ENCODE results near the gene DSCAM.

The DSCAM gene

DNA sequence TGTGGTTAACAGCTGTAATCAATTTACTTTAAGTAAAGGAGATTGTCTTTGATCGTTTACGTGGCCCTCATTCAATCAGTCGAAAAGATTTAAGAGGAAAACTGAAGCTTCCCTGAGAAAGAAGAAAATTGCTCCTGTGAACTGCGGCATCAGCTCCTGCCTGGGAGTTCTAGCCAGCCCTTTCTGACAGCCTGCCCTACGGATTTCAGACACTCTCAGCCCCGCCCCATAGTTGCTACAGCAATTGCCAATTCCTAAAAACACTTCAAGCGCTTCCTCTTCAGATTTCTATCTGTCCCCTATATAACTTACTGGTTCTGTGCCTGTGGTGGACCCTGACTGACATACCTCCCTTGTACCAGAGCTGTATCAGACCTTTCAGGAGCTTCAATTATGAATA, 277.6 kb downstream of the DSCAM start:
- Histone ChIP-seq H3K36me3 (ENCODE audit: control insufficient read depth in 4 of 4, insufficient read depth in 4 of 4, low read length in 3 of 4) (no peaks in the 10 kb centered on the region), H3K4me1 (ENCODE audit: control extremely low read depth in 1 of 4, control insufficient read depth in 4 of 4, insufficient read depth in 4 of 4, low read length in 3 of 4) (no peaks in the 10 kb centered on the region), H3K4me3 (ENCODE audit: control insufficient read depth in 1 of 7, extremely low read depth in 1 of 7, insufficient read depth in 4 of 7, low read depth in 2 of 7, low read length in 6 of 7) (no peak overlapping the region), H3K27ac (ENCODE audit: insufficient read depth in 1 of 2, low read depth in 1 of 2, low read length in 2 of 2, poor library complexity in 1 of 2, severe bottlenecking in 2 of 2) (no peak overlapping the region), H3K9me3 (ENCODE audit: control extremely low read depth in 1 of 5, control insufficient read depth in 4 of 5, insufficient read depth in 2 of 5, low read depth in 1 of 5, low read length in 4 of 5) (peaks cover 0 to 5% (median 5%) of the 10 kb centered on the region in 5 experiments), H3K27me3 (replicated peaks in 2 of 5; ENCODE audit: control insufficient read depth in 4 of 5, insufficient read depth in 5 of 5, low read length in 4 of 5) (no peaks in the 10 kb centered on the region)
- DNase-seq, result no peak
- 88% methylated on average over 7 of the region's 7 CpGs for WGBS (ENCODE audit: insufficient coverage)
- ChIA-PET POLR2A (no interaction called here), CTCF (no interaction called here)

GRCh38 chr21:40568807-40569206, 278.2 kb downstream of the DSCAM start:
- H3K27me3 ChIP-seq (replicated peaks in 2 of 5; ENCODE audit: control insufficient read depth in 4 of 5, insufficient read depth in 5 of 5, low read length in 4 of 5), result no peaks in the 10 kb centered on the region
- no peak for DNase-seq
- 0% methylated on average over 1 of the region's 1 CpG for WGBS (ENCODE audit: insufficient coverage)
- no peak overlapping the region for H3K4me3 ChIP-seq (ENCODE audit: control insufficient read depth in 1 of 7, extremely low read depth in 1 of 7, insufficient read depth in 4 of 7, low read depth in 2 of 7, low read length in 6 of 7)
- H3K36me3 ChIP-seq (ENCODE audit: control insufficient read depth in 4 of 4, insufficient read depth in 4 of 4, low read length in 3 of 4), result no peaks in the 10 kb centered on the region
- ChIA-PET CTCF (no interaction called here), POLR2A (no interaction called here)
- peaks cover 0 to 5% (median 5%) of the 10 kb centered on the region in 5 experiments for H3K9me3 ChIP-seq (ENCODE audit: control extremely low read depth in 1 of 5, control insufficient read depth in 4 of 5, insufficient read depth in 2 of 5, low read depth in 1 of 5, low read length in 4 of 5)
- H3K27ac ChIP-seq (ENCODE audit: insufficient read depth in 1 of 2, low read depth in 1 of 2, low read length in 2 of 2, poor library complexity in 1 of 2, severe bottlenecking in 2 of 2), result no peak overlapping the region
- no peaks in the 10 kb centered on the region for H3K4me1 ChIP-seq (ENCODE audit: control extremely low read depth in 1 of 4, control insufficient read depth in 4 of 4, insufficient read depth in 4 of 4, low read length in 3 of 4)

DNA sequence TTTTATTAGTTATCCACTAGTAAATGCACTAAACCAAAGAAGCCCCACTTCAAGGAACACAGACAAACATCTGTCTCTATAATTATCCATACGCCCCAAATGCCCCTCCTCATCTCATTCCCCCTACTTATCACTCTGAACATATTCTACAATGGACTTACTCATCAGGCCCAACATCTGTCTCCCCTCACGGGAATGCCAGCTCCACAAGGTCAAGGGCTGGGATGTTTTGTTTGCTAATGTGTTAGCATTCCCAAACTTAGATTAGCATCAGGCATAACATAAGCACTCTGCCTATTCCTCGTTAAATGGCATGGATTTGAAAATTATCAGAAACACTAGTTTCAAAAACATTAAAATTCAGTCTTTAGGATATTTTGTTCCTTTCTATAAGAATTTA, 279.5 kb downstream of the DSCAM start:
- Histone ChIP-seq H3K4me1 (ENCODE audit: control extremely low read depth in 1 of 4, control insufficient read depth in 4 of 4, insufficient read depth in 4 of 4, low read length in 3 of 4) (no peaks in the 10 kb centered on the region), H3K9me3 (ENCODE audit: control extremely low read depth in 1 of 5, control insufficient read depth in 4 of 5, insufficient read depth in 2 of 5, low read depth in 1 of 5, low read length in 4 of 5) (peaks cover 0 to 5% (median 5%) of the 10 kb centered on the region in 5 experiments), H3K4me3 (ENCODE audit: control insufficient read depth in 1 of 7, extremely low read depth in 1 of 7, insufficient read depth in 4 of 7, low read depth in 2 of 7, low read length in 6 of 7) (no peak overlapping the region), H3K27me3 (replicated peaks in 2 of 5; ENCODE audit: control insufficient read depth in 4 of 5, insufficient read depth in 5 of 5, low read length in 4 of 5) (no peaks in the 10 kb centered on the region), H3K27ac (ENCODE audit: insufficient read depth in 1 of 2, low read depth in 1 of 2, low read length in 2 of 2, poor library complexity in 1 of 2, severe bottlenecking in 2 of 2) (no peak overlapping the region), H3K36me3 (ENCODE audit: control insufficient read depth in 4 of 4, insufficient read depth in 4 of 4, low read length in 3 of 4) (no peaks in the 10 kb centered on the region)
- WGBS (ENCODE audit: insufficient coverage), result 100% methylated on average over 1 of the region's 3 CpGs
- DNase-seq, result no peak
- POLR2A ChIA-PET, result no interaction called here
- CTCF ChIA-PET, result no interaction called here

GRCh38 chr21:40566486-40566885, 280.5 kb downstream of the DSCAM start:
- ChIA-PET POLR2A (no interaction called here), CTCF (no interaction called here)
- Histone ChIP-seq H3K27ac (ENCODE audit: insufficient read depth in 1 of 2, low read depth in 1 of 2, low read length in 2 of 2, poor library complexity in 1 of 2, severe bottlenecking in 2 of 2) (no peak overlapping the region), H3K9me3 (ENCODE audit: control extremely low read depth in 1 of 5, control insufficient read depth in 4 of 5, insufficient read depth in 2 of 5, low read depth in 1 of 5, low read length in 4 of 5) (peaks cover 0 to 5% (median 5%) of the 10 kb centered on the region in 5 experiments), H3K4me3 (ENCODE audit: control insufficient read depth in 1 of 7, extremely low read depth in 1 of 7, insufficient read depth in 4 of 7, low read depth in 2 of 7, low read length in 6 of 7) (no peak overlapping the region), H3K36me3 (ENCODE audit: control insufficient read depth in 4 of 4, insufficient read depth in 4 of 4, low read length in 3 of 4) (no peaks in the 10 kb centered on the region), H3K4me1 (ENCODE audit: control extremely low read depth in 1 of 4, control insufficient read depth in 4 of 4, insufficient read depth in 4 of 4, low read length in 3 of 4) (no peaks in the 10 kb centered on the region), H3K27me3 (replicated peaks in 2 of 5; ENCODE audit: control insufficient read depth in 4 of 5, insufficient read depth in 5 of 5, low read length in 4 of 5) (no peaks in the 10 kb centered on the region)
- DNase-seq, result no peak
- WGBS (ENCODE audit: insufficient coverage), result no CpG with 5 or more reads among the region's 1 CpG

GRCh38 chr21:40564318-40564717, 282.6 kb downstream of the DSCAM start:
- WGBS (ENCODE audit: insufficient coverage), result 86% methylated on average over 6 of the region's 6 CpGs
- H3K4me3 ChIP-seq (ENCODE audit: control insufficient read depth in 1 of 7, extremely low read depth in 1 of 7, insufficient read depth in 4 of 7, low read depth in 2 of 7, low read length in 6 of 7), result no peak overlapping the region
- H3K27ac ChIP-seq (ENCODE audit: insufficient read depth in 1 of 2, low read depth in 1 of 2, low read length in 2 of 2, poor library complexity in 1 of 2, severe bottlenecking in 2 of 2), result no peak overlapping the region
- H3K27me3 ChIP-seq (replicated peaks in 2 of 5; ENCODE audit: control insufficient read depth in 4 of 5, insufficient read depth in 5 of 5, low read length in 4 of 5), result no peaks in the 10 kb centered on the region
- no peaks in the 10 kb centered on the region for H3K4me1 ChIP-seq (ENCODE audit: control extremely low read depth in 1 of 4, control insufficient read depth in 4 of 4, insufficient read depth in 4 of 4, low read length in 3 of 4)
- POLR2A ChIA-PET, result no interaction called here
- CTCF ChIA-PET, result no interaction called here
- no peaks in the 10 kb centered on the region for H3K36me3 ChIP-seq (ENCODE audit: control insufficient read depth in 4 of 4, insufficient read depth in 4 of 4, low read length in 3 of 4)
- peaks cover 0 to under 1% (median 0%) of the 10 kb centered on the region in 5 experiments for H3K9me3 ChIP-seq (ENCODE audit: control extremely low read depth in 1 of 5, control insufficient read depth in 4 of 5, insufficient read depth in 2 of 5, low read depth in 1 of 5, low read length in 4 of 5)
- DNase-seq, result no peak

DNA sequence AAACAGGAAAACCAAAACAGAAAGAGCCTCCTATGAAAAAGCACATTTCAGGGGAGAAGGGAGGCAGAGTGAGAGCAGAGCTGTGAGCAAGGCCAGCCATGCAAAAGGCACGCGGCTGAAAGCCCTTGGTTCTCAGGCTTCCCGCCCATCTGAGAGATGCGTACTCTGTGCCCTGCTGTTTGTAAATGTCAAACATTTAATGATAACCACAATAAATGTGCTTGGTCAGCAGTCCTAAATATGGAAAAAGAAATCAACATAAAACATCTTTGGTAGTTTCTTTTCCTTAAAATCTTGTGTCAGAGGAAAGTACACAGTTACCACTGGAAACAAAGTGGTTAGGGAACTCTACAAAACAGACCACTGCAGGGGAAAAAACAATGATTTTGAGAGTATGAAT, 283.1 kb downstream of the DSCAM start:
- POLR2A ChIA-PET, result no interaction called here
- whole genome bisulfite sequencing (ENCODE audit: insufficient coverage), result 100% methylated on average over 3 of the region's 4 CpGs

DNA sequence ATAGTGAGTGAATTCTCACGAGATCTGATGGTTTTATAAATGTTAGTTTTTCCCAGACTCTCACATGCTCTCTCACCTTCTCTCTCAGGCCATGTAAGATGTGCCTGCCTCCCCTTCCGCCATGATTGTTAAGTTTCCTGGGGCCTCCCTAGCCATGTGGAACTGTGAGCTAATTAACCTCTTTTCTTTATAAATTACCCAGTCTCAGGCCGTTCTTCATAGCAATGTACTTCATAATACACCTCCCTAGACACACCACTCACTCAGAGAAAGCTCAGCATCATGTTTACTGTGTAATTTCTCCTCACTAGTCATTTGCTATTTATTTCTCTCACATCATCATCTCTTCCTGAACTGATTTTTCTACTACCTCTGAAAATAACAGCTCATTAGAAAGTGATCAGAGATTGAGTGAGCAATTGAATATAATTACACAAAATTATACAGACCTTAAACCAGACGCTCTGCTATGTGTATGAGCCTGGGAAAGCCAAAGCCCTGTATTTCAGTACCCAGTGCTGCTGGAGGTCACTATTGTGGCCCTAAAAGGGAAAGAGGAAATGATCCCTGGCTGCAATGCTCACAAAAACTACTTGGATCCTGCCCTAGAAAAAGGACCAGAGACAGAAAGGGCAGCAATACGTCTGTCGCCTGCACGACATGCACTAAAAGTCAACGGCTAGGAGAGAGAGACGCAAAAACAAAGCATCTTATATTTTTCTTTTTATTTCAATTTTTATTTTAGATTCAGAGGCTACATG, 284.5 kb downstream of the DSCAM start:
- ChIA-PET POLR2A (no interaction called here), CTCF (no interaction called here)
- no peak for DNase-seq
- Histone ChIP-seq H3K36me3 (ENCODE audit: control insufficient read depth in 4 of 4, insufficient read depth in 4 of 4, low read length in 3 of 4) (no peaks in the 10 kb centered on the region), H3K4me1 (ENCODE audit: control extremely low read depth in 1 of 4, control insufficient read depth in 4 of 4, insufficient read depth in 4 of 4, low read length in 3 of 4) (no peaks in the 10 kb centered on the region), H3K27me3 (replicated peaks in 2 of 5; ENCODE audit: control insufficient read depth in 4 of 5, insufficient read depth in 5 of 5, low read length in 4 of 5) (no peaks in the 10 kb centered on the region), H3K9me3 (ENCODE audit: control extremely low read depth in 1 of 5, control insufficient read depth in 4 of 5, insufficient read depth in 2 of 5, low read depth in 1 of 5, low read length in 4 of 5) (peaks cover 0 to 3% (median 0%) of the 10 kb centered on the region in 5 experiments), H3K27ac (ENCODE audit: insufficient read depth in 1 of 2, low read depth in 1 of 2, low read length in 2 of 2, poor library complexity in 1 of 2, severe bottlenecking in 2 of 2) (no peak overlapping the region), H3K4me3 (ENCODE audit: control insufficient read depth in 1 of 7, extremely low read depth in 1 of 7, insufficient read depth in 4 of 7, low read depth in 2 of 7, low read length in 6 of 7) (no peak overlapping the region)
- 97% methylated on average over 2 of the region's 9 CpGs for WGBS (ENCODE audit: insufficient coverage)

More for the DNA sequence above, 283.1 kb downstream of the DSCAM start:
- H3K27ac ChIP-seq (ENCODE audit: insufficient read depth in 1 of 2, low read depth in 1 of 2, low read length in 2 of 2, poor library complexity in 1 of 2, severe bottlenecking in 2 of 2), result no peak overlapping the region
- no peaks in the 10 kb centered on the region for H3K9me3 ChIP-seq (ENCODE audit: control extremely low read depth in 1 of 5, control insufficient read depth in 4 of 5, insufficient read depth in 2 of 5, low read depth in 1 of 5, low read length in 4 of 5)
- no peak overlapping the region for H3K4me3 ChIP-seq (ENCODE audit: control insufficient read depth in 1 of 7, extremely low read depth in 1 of 7, insufficient read depth in 4 of 7, low read depth in 2 of 7, low read length in 6 of 7)
- H3K36me3 ChIP-seq (ENCODE audit: control insufficient read depth in 4 of 4, insufficient read depth in 4 of 4, low read length in 3 of 4), result no peaks in the 10 kb centered on the region
- H3K27me3 ChIP-seq (replicated peaks in 2 of 5; ENCODE audit: control insufficient read depth in 4 of 5, insufficient read depth in 5 of 5, low read length in 4 of 5), result no peaks in the 10 kb centered on the region
- DNase-seq, result no peak
- H3K4me1 ChIP-seq (ENCODE audit: control extremely low read depth in 1 of 4, control insufficient read depth in 4 of 4, insufficient read depth in 4 of 4, low read length in 3 of 4), result no peaks in the 10 kb centered on the region
- CTCF ChIA-PET, result no interaction called here

Data from common myeloid progenitor, CD34-positive (primary cell).